Measurements from ENCODE around the gene ERC2. TPM values are rescaled to one million over a fixed set of nuclear protein-coding genes. Genes with fewer than 3 reads are reported as not detected.

Gene ERC2
- polyA plus RNA-seq, 3 donors: not detected

GRCh38 chr3:55692295-55692956 is 775.8 kb downstream of the ERC2 start:
- peaks cover 0 to 2% (median under 1%) of the 10 kb centered on the region in 7 donors for H3K9me3 Mint-ChIP-seq
- H3K27ac ChIP-seq (ENCODE audit: low read depth in 1 of 2, low read length in 2 of 2): no peak overlapping the region
- H4K20me1 ChIP-seq (ENCODE audit: insufficient read depth, low read length): no peaks in the 10 kb centered on the region
- H3K79me2 ChIP-seq (ENCODE audit: insufficient read depth, low read length): no peaks in the 10 kb centered on the region
- H3K27ac Mint-ChIP-seq: no peak overlapping the region
- no peak overlapping the region for H3K4me2 ChIP-seq (replicated peaks; ENCODE audit: extremely low read depth, low read length, poor library complexity, severe bottlenecking)
- H3K4me1 ChIP-seq (ENCODE audit: control insufficient read depth in 1 of 2, insufficient read depth in 2 of 2, low read length in 2 of 2): peaks cover 0 to 7% of the 10 kb centered on the region in 2 donors
- H3K9me3 ChIP-seq (replicated peaks in 1 of 2; ENCODE audit: control insufficient read depth in 1 of 2, insufficient read depth in 1 of 2, low read length in 2 of 2): no peaks in the 10 kb centered on the region
- H3K36me3 ChIP-seq (replicated peaks in 1 of 2; ENCODE audit: control insufficient read depth in 1 of 2, insufficient read depth in 2 of 2, low read length in 2 of 2): no peaks in the 10 kb centered on the region
- no peak overlapping the region for H3K9ac ChIP-seq (ENCODE audit: insufficient read depth, low read length, poor library complexity, severe bottlenecking)
- H3K27me3 Mint-ChIP-seq (ENCODE audit: low read depth in 3 of 3): peaks cover 0 to 5% (median 0%) of the 10 kb centered on the region in 3 donors
- no peak overlapping the region for H3K4me3 ChIP-seq (replicated peaks in 1 of 3; ENCODE audit: low read depth in 2 of 3, low read length in 3 of 3)
- no peak for DNase-seq
- no peak overlapping the region for H2AFZ ChIP-seq (ENCODE audit: insufficient read depth, low read depth, low read length, poor library complexity, severe bottlenecking)
- no peaks in the 10 kb centered on the region for H3K36me3 Mint-ChIP-seq
- TF ChIP-seq CTCF (IDR thresholded peaks at IDR 0.05): no peak
- H3K4me1 Mint-ChIP-seq: peaks cover 6% of the 10 kb centered on the region
- no peak overlapping the region for H3K4me3 Mint-ChIP-seq
- H3K27me3 ChIP-seq (ENCODE audit: control insufficient read depth in 2 of 2, insufficient read depth in 2 of 2, low read length in 2 of 2): peaks cover 0 to 2% of the 10 kb centered on the region in 2 donors
- WGBS (ENCODE audit: insufficient coverage): 40% methylated on average over 1 of the region's 1 CpG
- intact Hi-C loops (cut with micrococcal nuclease): no loop called here

GRCh38 chr3:55691141-55691540 is 777.1 kb downstream of the ERC2 start:
- Histone ChIP-seq H4K20me1 (ENCODE audit: insufficient read depth, low read length) (no peaks in the 10 kb centered on the region), H2AFZ (ENCODE audit: insufficient read depth, low read depth, low read length, poor library complexity, severe bottlenecking) (no peak overlapping the region), H3K36me3 (replicated peaks in 1 of 2; ENCODE audit: control insufficient read depth in 1 of 2, insufficient read depth in 2 of 2, low read length in 2 of 2) (no peaks in the 10 kb centered on the region), H3K27me3 (ENCODE audit: control insufficient read depth in 2 of 2, insufficient read depth in 2 of 2, low read length in 2 of 2) (peaks cover 0 to 2% of the 10 kb centered on the region in 2 donors), H3K4me2 (replicated peaks; ENCODE audit: extremely low read depth, low read length, poor library complexity, severe bottlenecking) (no peak overlapping the region), H3K9me3 (replicated peaks in 1 of 2; ENCODE audit: control insufficient read depth in 1 of 2, insufficient read depth in 1 of 2, low read length in 2 of 2) (no peaks in the 10 kb centered on the region), H3K27ac (ENCODE audit: low read depth in 1 of 2, low read length in 2 of 2) (no peak overlapping the region), H3K79me2 (ENCODE audit: insufficient read depth, low read length) (no peaks in the 10 kb centered on the region), H3K4me3 (replicated peaks in 1 of 3; ENCODE audit: low read depth in 2 of 3, low read length in 3 of 3) (no peak overlapping the region), H3K9ac (ENCODE audit: insufficient read depth, low read length, poor library complexity, severe bottlenecking) (no peak overlapping the region), H3K4me1 (ENCODE audit: control insufficient read depth in 1 of 2, insufficient read depth in 2 of 2, low read length in 2 of 2) (peaks cover 0 to 7% of the 10 kb centered on the region in 2 donors)
- no CpG with 5 or more reads among the region's 4 CpGs for WGBS (ENCODE audit: insufficient coverage)
- Mint-ChIP-seq H3K9me3 (peaks cover 0 to 3% (median 2%) of the 10 kb centered on the region in 7 donors), H3K27me3 (ENCODE audit: low read depth in 3 of 3) (peaks cover 0 to 5% (median 2%) of the 10 kb centered on the region in 3 donors), H3K36me3 (no peaks in the 10 kb centered on the region), H3K27ac (no peak overlapping the region), H3K4me1 (peaks cover 6% of the 10 kb centered on the region), H3K4me3 (no peak overlapping the region)
- DNase-seq: no peak
- intact Hi-C loops (cut with micrococcal nuclease): no loop called here
- TF ChIP-seq CTCF (IDR thresholded peaks at IDR 0.05): no peak

All from CD14-positive monocyte (primary cell).